GM18868 (cell line): ENCODE measurements around the gene LRP1.

ENCODE experiments used
- ATAC-seq: cut with Tn5 transposase; IDR thresholded peaks from one replicate; pipeline ENCODE4 v1.9.1; 2021; ENCODE audit warnings: mild to moderate bottlenecking, moderate library complexity; ENCODE audit not compliant: unreplicated experiment

LRP1 gene

DNA sequence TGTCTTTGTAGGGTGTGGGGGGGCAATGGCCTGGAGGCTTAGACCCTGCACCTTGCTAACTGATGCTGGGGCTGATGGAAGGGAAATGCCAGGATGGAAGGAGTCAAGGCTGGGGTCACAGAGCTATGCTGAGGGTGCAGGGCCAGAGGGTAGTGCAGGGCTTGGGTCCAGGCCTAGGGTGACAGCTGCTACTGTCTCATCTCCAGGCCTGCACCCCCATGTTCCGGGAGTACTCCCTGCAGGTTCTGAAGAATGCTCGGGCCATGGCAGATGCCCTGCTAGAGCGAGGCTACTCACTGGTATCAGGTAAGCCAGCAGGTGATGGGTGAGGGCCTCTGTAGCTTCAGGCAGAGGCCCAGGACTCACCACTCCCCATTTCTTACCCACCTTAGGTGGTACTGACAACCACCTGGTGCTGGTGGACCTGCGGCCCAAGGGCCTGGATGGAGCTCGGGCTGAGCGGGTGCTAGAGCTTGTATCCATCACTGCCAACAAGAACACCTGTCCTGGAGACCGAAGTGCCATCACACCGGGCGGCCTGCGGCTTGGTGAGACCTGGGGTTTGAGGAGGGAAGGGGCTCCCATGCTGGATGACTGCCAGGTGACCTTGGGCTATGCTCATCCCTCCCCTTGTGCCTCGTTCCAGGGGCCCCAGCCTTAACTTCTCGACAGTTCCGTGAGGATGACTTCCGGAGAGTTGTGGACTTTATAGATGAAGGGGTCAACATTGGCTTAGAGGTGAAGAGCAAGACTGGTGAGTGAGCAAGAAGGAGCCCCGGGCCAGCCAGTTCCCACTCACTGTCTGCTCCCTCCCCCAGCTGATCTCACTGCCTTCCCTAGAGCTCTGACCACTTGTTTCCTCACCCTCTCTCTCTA lies 105.3 kb downstream of the LRP1 start:
- ATAC-seq: no peak

DNA sequence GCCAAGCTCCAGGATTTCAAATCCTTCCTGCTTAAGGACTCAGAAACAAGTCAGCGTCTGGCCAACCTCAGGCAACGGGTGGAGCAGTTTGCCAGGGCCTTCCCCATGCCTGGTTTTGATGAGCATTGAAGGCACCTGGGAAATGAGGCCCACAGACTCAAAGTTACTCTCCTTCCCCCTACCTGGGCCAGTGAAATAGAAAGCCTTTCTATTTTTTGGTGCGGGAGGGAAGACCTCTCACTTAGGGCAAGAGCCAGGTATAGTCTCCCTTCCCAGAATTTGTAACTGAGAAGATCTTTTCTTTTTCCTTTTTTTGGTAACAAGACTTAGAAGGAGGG lies 105.9 kb downstream of the LRP1 start:
- no peak for ATAC-seq

DNA sequence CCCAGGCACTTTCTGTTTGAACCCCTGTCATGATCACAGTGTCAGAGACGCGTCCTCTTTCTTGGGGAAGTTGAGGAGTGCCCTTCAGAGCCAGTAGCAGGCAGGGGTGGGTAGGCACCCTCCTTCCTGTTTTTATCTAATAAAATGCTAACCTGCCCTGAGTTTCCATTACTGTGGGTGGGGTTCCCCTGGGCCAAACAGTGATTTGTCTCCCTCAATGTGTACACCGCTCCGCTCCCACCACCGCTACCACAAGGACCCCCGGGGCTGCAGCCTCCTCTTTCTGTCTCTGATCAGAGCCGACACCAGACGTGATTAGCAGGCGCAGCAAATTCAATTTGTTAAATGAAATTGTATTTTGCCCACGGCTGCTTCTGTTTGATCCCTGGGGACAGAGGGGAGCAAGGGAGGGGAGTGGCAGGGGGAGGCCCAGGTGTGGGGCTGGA lies 106.3 kb downstream of the LRP1 start:
- no peak for ATAC-seq

DNA sequence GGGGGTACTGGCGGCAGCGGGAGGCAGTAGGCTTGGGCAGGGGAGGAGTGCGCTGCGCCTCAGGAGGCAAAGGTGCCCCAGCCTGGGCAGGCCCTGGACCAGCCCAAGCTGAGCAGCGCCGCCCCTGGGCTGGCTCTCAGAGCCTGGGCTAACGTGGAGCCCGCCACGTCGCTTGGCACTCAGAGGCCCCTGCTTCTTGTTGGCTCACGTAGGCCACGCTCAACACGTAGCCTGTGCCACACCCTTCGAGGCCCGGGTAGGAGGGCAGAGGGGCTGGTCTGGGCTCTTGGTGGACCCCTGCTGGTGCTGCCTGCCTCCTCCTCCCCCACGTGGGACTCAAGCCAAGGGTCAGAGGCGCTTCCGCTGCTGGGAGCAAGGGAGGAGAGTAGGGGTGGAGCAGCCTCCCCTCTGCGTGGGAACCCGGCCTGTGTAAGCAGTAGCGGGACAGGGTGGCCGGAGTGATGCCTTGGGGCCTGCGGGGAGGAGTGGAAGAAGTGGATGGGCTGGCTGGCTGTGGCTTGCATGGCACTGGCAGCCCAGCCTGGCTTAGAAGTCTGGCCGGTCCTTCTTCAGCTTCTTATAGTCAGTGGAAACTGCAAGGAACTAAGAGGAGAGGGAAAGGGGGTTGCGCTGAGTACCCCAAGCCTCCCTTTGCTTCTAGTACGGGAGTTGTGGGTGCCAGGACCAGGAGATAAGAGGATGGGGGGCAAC lies 106.9 kb downstream of the LRP1 start:
- no peak for ATAC-seq

DNA sequence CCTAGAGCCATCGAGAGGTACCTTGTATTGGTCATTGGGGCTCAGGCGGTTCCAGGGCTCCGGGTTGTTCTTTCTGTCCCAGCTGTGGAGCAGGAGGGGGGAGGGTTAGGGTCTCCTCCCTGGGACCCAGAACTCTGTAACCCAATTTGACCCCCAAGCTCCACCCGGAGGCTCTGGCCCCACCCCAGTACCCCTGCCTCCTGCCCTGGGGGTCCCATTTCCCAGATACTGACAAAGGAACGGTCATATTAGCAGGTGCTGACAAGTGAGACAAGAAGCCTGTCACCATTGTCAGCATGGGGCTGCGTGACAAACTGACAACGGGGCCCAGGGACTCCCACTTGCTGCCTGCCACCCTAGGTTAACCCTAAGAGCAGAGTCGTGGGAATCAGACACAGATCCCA lies 107.4 kb downstream of the LRP1 start:
- ATAC-seq: no peak

DNA sequence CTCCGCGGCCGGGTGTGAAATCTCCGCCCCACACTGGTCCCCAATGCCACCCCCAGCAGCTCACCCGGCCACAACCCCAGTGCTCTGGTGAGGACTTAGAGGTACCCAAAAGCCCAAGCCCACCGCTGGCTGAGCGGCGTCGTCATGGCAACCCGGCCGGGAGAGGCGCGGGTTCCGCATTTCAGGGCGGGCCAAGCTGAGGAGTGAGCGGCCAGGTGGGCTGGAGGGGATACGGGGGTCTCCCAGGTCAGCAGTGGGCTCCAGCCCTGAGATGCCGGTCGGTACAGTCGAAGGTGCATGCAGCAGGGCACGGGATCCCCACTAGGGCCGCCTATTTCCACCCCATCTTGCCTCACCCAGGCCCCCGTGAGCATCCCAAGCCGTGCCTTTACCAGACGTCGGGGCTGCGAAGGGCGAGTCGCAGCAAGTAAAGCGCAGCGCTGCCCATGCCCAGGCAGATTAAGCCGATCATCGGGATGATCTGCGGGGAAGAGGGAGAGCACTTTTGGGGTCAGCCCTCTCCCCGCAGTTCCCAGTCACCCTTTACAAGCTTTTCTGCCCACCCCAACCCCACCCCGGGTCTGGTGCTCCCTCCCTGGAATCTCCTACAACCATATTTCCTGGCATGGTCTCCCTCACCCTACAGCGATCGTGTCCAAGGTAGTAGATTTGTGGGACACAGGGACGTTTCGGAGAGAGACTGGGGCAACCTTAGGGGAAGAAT lies 108.1 kb downstream of the LRP1 start:
- no peak for ATAC-seq

DNA sequence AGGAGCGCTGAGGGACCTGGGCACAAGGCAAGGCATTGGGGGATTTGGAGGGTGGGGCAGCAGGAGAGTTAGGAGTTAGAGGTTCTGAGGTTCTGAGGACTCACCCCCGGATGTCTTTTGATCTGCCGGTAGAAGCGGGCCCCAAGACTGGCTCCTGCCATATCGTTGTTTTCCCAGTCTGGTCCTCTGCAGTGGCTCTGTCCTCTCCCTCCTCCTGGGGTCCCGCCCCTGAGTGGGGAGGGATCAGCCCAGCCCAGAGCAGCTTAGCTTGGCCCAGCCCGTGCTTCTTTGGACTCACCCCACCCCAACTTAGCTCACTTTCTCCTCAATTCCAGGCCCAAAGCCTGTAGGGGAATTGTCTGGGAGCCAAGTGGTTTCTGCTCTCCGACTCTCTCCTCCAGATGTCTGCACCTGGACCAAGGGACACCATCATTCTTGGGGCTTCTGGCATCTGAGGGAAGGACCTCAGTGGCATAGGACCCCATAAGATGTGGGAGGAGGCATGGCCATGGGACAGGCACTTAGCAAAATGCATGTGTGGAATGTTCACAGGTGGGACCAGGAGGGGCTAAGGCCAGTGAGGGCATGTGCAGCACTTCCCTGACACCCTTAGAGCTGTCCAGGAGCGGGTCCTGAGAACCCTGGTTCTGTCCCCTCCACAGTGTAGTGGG lies 108.8 kb downstream of the LRP1 start:
- no peak for ATAC-seq

DNA sequence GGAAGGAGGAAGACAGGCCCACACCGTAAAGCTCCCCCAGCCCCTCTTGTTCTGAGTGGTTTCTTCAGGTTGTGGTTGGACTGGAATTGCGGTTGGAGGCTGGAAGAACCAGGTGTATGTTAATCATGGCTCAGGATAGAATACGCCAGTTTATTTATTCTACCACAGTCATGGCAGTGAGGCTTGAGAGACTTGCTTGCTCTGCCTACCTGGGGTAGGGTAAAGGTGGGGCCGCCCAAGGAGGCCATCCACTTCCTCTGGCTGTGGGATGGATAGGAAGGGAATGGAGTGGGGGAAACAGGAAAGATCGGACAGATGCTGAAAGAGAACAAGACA lies 109.3 kb downstream of the LRP1 start:
- no peak for ATAC-seq

DNA sequence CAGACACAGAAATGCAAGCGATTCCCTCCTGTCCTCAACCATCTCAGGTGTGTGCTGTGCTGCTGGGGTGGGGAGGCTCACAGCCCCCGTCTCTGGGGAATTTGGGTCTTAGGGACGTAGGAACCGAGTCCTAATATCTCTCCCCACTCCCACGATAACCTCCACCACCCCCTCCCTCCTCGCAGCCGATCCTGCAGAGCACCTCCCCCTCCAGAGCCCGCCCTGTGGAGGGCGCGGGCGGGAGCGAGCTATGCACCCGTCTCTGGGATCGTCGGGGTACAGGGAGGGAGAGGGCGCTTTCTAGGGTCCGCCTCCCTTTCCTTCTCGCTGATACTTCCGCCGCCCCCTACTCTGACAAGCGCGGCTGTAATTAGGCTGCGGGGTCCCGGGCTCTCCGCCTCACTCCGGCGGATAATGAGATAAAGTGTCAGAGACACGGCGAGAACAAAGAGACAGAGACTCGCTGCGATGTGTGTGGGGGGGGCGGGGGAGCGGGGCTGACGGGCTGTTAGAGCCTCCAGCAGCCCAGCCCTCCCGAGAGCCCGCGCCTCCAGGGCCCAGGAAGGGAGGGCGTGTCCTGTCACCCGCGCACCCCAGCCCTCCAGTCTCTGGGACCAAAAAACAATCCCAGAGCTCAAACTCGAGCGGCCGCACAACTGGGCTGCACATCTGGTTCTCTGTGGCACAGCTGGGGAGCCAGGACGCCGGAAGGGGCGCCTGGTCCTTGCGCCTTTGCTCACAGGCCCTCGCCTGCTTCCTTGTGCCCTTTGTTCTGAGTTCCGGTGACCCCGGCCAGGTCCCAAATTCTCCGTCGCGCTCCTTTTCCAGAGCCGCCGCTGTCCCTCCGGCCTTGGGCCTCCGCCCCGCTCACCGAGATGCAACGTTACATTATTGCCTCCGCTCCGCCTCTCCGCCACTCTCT lies 109.9 kb downstream of the LRP1 start:
- ATAC-seq: no peak

DNA sequence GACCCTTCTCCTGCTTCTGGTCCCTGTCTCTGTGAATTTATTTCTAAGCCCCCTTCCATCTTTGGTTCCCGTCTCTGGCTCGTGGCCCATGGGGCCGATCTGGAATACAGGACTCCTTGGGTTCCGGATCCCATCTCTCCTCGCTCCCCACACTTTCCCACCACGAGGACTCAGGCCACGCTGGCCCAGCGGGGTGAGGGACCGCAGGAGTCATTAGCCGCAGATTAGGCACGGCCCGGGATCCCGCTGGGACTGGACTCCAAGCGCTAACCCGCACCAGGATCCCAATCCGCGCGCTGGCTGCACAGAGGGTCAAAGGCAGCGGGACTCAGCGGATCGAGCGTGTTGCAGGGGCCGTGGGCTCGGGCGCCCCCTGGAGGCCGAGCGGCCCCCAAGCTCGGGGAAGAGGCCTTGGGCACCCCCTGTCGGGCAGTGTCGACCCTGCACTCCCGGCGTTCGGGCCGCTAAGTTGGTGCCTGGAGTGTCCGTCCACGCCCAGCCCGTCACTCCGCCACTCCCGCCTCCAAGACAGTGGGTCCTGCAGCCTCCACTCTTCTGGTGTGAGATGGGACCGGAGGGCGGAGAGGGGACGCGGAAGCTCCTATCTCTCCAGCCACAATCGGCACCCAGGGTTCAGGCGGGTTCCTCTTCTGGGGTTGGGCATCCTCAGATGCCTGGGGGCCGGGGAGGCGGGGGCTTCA lies 110.7 kb downstream of the LRP1 start:
- ATAC-seq: peak; percentile 55

DNA sequence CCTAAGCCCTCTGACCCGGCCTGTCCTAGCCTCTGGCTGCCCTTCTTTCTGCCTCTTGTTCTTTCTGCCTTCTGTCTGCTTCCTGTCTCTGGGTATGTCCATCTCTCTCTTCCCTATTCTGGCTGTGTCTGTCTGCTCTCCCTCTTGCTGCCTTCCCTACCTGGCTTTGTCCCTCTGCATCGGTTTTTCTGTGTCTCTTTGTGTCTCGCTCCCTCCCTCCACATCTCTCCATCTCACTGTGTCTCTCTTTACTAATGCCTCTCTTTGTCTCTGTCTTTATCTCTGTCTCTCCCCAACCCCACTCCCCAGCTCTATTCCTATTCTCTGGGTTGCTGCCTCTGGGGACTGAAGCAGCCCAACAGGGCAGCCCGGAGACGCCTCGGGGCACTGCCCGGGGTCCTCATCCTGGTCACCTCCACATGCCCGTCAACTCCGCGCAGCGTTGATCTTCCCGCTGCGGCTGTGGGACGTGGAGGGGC lies 111.3 kb downstream of the LRP1 start:
- ATAC-seq: no peak

DNA sequence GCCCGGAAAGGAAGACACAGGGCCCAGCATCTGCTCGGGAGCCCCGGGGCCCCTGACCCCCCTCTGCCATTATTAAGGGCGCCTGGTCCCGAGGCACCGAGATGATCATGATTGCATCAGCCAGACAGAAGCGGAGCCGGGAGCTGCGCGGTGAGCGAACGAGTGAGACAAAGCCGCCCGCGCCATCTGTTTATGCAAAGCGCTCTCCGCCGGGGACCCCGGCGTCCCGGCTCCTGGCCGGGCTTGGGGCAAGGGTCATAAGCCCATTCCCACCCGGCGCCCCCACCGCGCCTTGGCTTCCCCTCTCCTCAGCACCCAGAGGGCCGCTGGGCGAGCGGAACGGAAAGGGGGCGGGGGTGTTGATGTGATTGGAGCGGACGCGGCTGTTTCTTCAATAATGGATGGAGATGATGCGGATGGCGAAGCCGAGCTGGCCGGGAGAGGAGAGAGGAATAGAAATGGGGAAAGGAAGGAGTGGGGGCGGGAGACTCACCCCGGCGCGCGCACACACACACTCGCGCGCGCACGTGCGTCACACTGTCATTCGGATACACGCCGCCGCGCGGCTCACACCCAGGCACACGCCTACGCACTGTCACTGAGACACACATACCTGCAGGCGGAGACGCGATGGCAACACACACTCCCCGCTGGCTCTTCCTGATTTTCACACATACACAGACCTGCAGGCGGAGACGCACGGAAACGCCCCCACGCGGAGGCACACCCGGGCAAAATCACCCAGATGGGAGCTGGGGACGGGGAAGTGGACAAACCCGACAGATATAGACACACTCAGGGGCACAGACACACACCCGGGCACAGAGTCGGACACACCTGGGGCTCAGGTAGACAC lies 112.0 kb downstream of the LRP1 start:
- no peak for ATAC-seq

DNA sequence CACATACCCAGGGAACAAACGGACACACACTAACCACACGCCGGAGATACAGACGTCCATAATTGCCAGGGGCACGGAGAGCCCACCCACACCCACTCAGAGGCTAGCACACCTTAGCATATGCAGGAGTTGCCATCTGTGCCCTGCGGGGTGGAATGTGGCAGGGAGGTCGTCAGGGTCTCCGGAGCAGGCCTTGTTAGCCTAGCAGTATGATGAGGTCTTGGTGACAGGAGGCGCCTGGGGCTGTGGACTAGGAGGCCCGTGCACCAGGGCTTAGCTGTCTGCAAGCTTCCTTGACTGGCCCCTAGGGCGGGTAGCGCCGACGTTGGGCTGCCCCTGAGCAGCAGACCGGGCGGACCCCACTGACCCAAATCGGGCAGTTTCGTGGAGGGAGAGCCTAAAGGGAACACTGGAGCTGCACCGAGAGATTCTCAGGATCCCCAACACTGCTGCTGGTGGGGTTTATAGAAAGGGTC lies 112.7 kb downstream of the LRP1 start:
- no peak for ATAC-seq

DNA sequence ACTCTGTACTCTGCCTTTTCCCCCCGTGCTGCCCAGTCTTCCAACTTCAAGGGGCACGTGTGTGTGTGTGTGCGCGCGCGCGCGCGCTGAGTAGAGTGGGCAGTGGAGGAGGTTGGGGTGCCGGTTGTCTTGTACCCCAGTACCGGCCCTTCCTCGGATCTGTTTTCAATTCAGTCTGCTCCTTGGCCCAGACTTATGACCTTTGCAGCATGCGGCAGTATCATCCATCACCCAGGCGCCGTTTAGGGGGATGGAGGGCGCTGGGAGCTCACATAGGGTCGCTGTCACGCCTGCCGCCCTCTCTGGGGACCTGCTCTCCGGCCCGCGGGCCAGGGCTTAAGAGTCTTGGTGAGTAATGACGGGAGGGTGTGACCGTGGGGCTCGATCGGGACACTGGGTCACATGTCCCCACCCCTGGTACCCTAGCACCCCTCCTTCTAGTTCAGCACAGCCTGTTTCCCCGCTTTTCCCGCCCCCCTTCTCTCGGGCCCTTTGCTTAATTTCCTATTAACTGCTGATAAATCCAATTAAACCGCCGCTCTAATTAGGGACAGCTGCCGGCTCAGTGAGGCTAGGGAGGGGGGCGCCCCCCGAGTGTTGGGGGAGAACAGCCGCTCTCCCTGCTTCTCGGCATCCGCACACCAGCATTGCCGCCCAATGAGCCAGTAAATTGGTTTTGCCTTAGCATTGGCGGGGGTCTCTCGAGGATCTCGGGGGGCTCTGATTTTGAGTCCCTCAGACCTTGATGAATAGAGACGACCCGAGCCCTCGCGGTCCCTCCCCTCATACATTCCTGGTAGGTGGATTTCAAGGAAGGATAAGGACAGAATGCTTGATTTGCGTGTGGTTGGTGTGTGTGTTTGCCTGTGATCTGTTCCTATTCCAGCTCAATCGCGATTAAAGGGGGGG lies 113.4 kb downstream of the LRP1 start:
- no peak for ATAC-seq

DNA sequence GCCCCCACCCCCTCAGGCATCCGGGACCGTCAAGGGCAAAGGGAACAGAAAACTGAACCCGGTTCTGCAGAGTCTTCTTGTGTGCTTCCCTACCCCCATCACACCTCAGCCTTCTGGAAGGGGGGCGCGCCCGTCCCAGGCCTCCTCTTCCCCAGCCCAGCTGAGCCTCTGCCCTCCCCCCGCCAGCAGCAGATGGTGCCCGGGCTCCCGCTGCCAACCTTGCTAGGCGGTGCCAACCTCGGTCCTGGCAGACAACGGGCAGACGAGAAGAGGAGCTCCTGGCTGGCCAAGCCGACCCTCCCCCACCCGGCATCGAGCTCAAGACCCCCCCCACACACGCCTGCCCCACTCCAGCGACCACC lies 114.0 kb downstream of the LRP1 start:
- no peak for ATAC-seq

DNA sequence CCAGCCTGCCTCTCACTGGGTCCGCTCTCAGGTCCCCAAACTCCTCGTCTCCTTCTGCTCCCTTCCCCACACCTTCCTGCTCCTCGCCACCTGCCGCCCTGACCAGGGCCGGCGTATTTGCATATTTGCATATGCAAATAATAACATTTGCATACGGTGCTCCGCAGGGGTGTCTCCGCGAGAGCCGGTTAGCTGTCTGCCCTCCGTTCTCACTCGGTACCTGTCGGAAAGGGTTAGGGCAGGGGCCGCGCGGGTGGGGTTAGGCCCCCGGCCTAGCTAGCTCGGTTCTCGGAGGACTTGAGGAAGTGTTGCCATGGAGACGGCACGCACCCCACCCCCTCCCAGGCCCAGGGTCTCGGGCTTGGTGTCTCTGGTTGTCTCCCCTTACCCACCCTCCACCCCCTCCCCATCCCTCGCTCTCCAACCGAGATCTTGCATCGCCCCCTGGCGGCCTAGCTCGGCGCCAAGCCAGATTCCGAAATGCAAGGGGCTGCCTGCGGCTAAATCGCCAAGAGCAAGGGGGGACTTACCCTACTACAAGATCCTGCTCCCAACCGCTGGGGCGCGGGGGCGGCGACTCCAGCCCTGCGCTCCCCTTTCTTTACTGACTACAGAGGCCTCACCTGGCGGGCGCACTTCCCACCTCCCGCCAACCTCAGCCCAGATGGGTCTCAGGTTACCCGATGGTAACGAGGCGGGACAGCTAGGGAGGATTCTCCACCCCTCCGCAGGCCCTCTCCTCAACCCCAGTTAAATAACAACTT lies 114.6 kb downstream of the LRP1 start:
- ATAC-seq: peak; percentile 33
